Activated CD4-positive, alpha-beta T cell treated with anti-CD3 and anti-CD28 coated beads, Interleukin-2, amount 50 U/mL, for 1 hour (primary cell): ENCODE measurements around the gene TIMELESS.
"Not testable (repeated sequence)": the region's sequence is repeated elsewhere in the genome, so short reads cannot be mapped to it uniquely, and the experiment has no call there.

Experiments
- DNase-seq: peaks from one replicate; pipeline ENCODE4 v3.0.0-alpha.2; 2020

The TIMELESS gene

DNA sequence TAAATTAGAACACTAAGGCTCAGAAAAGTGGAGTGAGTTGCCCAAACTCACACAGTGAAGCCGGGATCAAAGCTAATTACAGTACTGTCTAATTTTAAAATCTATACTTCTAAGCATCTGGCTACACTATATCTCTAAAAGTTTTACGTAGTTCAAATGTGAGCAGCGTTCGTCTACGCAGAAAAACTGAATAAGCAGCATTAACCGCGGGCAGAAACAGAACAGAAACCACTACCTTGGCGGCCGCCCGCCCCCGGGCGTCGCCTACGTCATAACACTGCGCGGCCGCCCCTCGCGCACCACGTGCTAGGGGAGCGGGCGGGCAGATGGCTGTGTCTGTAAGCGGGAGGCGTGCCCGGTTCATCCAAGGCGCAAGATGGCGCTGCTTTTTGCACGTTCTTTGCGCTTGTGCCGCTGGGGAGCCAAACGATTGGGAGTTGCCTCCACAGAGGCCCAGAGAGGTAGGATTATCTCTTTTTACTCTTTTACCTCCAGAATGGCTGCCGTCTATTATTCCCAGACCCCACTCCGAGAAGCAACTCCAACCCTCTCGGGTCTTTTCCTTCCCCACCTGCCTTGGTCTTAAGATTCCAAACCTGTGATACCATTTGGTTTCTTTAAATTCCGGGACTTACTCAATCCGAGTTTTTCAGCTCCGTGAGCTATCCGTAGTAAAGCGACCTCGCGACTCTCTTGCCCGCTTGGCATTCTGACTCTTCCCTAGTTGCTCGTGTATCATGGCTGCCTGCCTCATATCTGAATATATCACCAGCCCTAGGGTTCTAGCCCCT is 19.2 kb upstream of the TIMELESS start, which contains the start of gene SPRYD4:
TSS of gene SPRYD4 (plus strand) at position 363 of the 791 bp plus-strand sequence. CDS start at position 377, 14 bp downstream.
- DNase-seq: peak; percentile 92

DNA sequence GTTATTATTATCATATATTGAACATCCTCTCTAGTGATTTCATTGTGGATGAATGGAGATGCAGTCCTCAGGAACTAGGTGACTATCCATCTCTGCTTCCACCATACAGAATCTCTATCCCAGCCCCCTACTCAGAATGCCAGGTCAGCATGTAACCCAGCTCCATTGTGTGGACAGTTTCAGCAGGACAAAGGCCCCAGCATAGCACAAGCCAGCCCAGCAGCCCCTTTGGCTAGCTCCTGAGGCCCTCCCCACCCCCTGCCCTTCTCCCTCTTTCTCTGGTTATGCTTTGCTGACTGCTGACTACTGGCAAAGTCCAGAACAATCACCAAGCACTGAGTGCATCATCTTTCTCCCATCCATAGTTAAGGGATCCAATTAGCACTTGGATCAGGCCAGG is 13.3 kb upstream of the TIMELESS start:
- DNase-seq: no peak

DNA sequence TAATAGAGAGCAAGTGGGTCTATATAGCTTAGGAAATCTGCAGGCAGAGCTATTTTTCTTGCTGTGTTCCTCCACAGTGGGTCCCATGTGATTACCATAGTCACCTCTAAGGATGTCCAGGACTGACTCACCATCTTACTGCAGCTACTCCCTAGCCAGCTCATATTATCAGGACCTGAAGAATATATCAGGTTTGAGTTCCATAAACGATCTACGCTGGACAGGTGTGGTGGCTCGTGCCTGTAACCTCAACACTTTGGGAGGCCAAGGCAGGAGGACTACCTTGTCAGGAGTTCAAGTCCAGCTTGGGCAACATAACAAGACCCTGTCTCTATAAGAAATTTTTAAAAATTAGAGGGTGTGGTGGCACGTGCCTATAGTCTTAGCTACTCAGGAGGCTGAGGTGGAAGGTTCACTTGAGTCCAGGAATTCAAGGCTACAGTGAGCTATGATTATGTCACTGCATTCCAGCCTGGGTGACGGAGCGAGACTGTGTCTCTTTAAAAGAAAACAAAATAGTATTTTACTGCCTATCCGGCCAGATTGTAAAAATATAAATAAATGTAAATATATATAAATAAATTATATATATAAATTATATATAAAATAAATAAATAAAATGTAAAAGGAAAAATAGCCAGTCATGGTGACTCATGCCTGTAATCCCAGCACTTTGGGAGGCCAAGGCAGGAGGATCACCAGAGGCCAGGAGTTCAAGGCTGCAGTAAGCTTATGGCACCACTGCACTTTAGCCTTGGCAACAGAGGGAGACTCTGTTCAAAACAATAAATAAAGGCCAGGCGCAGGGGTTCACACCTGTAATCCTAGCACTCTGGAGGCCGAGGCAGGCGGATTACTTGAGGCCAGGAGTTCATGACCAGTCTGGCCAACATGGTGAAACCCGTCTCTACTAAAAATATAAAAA is 12.3 kb upstream of the TIMELESS start:
- no peak for DNase-seq

DNA sequence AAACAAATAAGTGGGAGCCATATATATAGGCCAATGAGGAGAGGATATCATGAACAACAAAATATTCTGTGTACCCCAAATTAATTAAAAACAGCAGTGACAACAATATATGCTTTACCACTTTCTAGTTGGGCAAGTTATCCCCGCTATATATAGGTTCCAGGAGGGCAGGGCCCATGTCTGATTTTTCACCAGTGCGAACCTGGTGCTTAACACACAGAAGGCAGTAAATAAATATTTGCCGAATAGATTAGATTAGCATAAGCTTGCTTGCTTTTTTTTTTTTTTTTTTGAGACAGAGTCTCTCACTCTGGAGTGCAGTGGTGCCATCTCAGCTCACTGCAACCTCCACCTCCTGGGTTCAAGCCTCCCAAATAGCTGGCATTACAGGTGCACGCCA is 8.6 kb upstream of the TIMELESS start:
- no peak for DNase-seq

DNA sequence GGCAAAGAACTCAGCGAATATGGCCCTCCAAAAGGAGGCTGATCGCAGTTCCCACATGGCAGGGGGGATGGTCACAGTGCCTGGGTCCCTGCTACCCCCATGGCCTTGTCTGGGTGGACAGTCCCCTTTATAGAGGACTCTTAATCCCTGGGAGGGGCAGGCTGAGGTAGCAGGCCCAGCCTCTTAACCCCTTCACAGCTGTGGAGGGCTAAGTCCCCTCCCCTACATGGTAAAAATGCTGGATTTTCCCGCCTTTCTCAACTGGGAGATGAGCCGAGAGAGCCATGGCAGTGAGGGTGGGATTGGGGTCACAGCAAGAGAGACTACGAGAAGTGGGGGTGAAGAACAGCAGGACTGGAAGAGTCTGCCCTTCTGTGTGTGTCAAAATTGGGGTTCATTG is 5.3 kb upstream of the TIMELESS start, which contains the start of gene MIP:
TSS of gene MIP (minus strand) at position 101 of the 400 bp plus-strand sequence. CDS start at position 57, 44 bp downstream.
- no peak for DNase-seq

DNA sequence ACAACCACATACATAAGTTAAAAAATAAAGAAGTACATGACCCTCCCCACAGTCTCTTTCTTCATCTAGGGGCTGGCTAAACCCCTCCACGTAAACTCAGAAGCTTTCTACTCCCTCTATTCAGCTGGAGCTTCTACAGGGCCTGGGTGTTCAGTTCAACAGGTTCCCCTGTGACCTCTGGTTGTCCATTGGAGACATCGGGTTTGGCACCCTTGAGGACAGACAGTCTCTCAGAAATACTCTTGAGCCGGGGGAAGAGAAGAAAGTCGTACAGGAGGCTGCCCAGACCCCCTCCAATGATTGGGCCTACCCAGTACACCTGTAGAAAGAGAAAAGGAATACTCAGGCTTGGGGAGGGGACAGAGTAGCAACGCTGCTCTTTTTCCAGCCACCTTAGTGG is 1.9 kb upstream of the TIMELESS start:
- DNase-seq: no peak

DNA sequence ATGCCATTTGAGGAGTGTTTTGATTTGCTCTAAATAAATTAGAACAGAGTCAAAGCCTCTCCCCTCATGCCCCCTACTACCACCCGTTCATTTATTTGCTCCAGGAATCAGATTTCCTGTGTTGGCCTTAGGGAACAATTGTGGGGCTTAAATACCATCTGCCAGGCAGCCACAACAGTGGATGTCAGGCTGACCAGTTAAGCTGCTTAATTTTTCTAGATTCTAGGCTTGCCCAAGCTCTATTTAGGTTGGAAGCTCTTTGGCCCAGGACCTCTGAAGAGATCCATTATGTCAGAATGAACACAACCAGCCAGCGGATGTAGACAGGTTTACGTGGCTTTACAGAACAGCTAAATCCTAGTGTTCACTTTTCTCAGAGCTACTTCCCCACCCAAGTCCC is 1.0 kb upstream of the TIMELESS start:
- DNase-seq: no peak

DNA sequence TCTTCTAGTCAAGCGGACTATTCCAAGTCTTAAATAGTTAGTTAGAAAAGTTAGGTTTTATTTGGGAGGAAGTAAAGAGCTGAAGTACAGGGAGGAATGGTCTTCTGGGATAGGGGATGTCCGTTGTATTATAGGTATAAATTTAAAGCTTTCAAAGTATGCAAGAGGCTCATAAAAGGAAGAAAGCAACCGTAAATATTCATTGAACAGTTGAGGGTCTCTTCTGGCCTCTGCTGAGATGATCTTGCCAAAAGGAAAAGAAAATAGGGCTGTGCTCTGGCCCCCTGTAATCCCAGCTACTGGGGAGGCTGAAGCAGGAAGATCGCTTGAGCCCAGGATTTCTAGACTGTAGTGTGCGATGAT is 377 bp upstream of the TIMELESS start:
- DNase-seq: no peak

DNA sequence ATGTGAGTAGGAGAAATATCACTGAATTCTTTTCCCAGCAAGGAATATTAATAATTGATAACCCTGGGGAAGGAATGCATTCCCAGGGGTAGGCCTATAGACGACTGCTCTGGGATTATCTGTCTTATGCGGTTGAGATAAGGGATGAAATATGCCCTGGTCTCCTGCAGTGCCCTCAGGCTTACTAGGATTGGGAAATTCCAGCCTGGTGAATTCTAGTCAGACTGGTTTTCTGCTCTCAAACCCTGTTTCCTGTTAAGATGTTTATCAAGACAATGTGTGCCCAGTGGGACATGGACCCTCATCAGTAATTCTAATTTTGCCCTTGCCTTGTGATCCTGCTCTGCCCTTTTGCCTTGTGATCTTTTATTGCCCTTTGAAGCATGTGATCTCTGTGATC is 6.0 kb downstream of the TIMELESS start:
- not testable (repeated sequence) for DNase-seq

DNA sequence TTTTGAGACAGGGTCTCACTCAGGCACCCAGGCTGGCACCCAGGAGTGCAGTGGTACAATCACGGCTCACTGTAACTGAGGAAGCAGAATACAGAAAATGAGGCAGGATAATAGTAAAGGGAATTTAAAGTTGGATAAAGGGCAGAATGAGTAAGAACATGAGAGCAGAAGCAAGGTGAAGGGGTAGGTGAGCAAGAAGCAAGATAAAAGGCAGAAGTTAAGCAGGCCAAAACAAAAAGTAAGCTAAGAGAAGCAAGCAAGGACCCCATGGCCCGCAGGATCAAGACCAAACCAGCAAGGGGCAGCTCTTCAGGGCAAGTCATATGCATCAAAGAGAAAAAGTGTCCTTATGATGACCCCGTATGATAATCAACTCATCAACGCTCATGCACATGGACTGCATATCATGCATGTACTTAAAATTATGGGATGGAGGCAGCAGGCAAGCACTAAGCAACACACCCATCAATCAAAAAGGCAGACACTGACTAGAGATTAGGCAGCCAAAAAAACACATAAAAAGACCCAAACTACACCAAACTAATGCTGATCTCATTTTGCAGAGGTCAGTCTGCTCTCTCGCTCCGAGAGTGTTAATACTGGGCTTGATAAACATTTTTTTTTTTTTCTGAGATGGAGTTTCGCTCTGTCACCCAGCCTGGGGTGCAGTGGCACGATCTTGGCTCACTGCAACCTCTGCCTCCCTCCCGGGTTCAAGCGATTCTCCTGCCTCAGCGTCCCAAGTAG is 11.6 kb downstream of the TIMELESS start:
- DNase-seq: no peak

DNA sequence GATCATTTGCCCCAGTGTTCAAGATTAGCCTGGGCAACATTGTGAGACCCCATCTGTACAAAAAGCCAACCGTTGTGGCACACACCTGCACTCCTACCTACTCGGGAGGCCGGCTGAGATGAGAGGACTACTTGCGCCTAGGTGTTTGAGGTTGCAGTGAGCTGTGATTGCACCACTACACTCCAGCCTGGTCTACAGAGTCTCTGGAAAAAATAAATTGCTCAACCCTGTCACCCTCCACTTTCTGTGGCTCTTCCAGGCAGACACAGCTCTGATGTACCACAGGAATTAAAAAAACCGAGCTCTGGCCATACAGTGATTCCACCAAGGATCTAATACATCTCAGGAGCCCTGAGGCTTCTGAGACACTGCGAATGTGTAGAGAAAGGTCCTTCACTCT is 14.4 kb downstream of the TIMELESS start:
- DNase-seq: no peak

DNA sequence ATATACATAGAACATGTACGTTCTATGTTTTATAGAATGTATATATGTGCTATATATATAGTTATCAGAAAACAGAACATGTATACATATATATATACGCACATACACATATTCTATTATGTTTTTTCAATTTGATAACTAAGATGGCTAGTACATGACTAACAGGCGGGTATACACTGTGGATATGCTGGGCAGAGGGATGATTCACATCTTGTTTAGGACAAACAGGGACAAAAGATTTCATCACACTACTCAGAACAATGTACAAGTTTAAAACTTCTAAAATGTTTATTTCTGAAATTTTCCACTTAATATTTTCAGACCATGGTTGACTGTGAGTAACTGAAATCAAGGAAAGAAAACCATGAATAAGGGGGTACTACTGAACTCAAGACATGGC is 17.4 kb downstream of the TIMELESS start:
- DNase-seq: no peak

DNA sequence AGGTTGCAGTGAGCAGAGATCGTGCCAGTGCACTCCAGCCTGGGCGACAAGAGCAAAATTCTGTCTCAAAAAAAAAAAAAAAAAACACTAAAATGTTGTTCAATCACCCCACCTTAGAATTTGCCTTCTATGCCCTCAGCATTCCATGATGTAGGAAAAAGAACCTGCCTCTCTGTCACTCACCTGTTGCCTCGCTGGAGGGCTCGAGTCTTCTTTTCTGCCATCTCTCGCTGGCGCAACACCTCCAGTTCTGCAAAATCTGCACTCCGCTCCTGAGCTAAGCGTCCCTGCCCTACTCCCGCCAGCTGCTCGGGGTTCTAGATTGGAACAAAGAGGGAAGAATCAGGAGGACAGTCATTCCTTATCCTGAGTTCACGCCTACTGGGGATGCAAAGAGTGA is 17.9 kb downstream of the TIMELESS start:
- no peak for DNase-seq

DNA sequence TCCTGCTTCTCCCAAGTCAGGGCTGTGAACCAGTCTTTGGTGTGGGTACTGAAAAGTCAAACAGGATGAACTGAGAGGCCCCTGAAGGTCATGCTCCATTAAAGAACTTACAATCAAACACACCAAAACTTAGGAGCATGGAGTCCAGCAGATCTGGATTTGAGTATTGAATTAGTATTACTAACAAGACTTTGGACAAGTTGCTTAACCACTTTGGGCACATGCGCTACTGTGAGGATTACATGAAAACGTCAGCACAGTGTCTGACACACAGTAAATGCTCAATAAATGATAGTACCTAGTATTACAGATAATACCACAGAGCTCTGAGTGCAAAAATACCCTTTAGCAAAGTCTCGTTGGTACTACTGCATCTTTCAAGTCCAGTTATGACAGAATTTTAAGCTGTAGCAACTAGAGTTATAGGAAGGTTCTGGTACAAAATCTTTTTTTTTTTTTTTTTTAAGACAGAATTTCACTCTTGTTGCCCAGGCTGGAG is 23.2 kb downstream of the TIMELESS start:
- DNase-seq: no peak

DNA sequence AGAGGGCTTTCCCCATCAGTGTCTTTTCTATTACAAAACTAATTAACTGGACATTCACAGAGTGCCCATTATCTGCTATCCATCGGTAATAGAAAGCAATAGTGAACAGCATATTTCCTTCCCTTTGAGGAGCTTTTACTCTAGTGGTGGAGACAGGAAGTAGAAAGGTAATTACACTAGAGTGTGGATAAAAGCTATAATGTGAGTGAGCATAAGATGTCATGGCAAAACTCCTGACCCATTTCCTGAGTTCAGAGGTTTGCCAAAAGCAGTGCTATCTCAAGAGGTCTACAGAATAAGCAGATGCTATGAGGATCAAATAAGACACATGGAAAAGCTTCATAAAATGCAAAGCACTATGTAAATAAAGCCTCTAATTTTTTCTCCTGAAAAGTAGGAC is 24.0 kb downstream of the TIMELESS start:
- no peak for DNase-seq

DNA sequence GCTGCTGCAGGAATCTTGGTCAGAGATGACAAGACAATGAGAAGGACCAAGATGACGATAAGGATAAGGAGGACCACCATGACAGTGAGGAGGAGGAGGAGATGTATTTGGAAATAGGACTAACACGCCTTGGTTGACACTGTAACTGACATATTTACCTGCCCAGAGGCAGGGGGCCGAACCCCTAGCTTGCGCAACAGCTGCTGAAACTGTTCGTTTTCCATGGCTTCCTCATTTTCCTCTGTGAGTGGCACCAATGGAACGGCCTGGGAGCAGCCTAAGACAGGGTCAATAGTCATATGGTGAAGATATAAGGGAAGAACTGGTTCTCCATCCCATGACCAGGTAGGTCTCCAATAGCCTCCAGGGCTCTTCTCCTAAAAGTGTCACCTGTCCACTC is 28.8 kb downstream of the TIMELESS start:
- DNase-seq: no peak

DNA sequence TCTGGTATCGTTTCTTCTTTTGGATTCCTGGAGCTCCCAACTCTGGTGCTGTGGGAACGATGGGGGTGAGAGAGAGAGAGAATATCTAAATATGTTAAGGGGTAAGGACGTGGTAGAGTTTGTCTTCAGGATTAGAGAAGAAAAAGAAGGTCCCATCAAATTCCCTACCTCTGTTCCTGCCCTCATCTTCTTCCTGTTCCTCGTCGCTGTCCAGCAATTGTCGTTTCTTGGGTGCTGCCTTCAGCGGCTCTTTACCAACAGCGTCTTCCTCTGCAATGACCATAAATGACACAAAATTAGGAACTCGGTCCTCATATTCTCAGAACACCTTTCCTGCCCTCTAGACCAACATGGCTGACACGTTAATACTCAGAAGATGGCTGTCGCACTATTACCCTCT is 31.5 kb downstream of the TIMELESS start:
- DNase-seq: no peak

DNA sequence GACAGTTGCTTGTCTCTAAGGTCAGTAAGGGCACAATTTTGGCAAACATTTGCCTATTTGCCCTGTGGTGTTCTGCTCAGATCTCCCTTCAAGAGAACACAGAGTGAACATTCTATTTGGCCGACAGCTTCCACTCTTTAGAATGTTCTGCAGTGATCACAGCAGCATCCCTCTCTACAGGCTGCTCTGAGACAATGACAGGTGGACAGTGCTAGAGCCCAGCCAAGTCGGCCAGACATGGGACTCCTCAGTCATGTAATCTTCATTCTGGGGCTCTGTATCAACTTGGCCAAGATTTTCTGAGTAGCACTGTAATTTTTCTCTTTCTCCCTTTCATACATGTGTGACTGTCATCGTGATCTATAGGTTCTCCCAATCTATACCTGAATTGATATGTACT is 34.8 kb downstream of the TIMELESS start:
- no peak for DNase-seq

DNA sequence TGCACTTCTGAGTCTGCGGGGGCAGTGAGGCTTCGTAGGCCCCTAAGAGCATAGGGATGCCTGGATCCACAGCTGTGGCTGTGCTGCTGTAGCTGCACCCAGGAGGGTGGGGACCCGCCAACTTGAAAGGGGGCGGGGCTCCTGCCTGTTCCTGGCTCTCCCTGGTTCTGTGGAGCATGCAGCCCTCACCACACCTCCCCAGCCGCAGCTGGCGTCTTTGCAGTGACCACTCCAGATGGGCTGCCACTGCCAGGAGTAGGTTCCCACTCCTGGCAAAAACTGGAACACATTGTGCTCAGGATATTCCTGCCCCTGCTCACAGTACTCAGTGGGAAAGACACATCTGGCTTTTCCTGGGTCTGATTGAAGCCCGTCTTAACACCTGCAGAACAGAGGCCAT is 35.8 kb downstream of the TIMELESS start:
- DNase-seq: no peak

DNA sequence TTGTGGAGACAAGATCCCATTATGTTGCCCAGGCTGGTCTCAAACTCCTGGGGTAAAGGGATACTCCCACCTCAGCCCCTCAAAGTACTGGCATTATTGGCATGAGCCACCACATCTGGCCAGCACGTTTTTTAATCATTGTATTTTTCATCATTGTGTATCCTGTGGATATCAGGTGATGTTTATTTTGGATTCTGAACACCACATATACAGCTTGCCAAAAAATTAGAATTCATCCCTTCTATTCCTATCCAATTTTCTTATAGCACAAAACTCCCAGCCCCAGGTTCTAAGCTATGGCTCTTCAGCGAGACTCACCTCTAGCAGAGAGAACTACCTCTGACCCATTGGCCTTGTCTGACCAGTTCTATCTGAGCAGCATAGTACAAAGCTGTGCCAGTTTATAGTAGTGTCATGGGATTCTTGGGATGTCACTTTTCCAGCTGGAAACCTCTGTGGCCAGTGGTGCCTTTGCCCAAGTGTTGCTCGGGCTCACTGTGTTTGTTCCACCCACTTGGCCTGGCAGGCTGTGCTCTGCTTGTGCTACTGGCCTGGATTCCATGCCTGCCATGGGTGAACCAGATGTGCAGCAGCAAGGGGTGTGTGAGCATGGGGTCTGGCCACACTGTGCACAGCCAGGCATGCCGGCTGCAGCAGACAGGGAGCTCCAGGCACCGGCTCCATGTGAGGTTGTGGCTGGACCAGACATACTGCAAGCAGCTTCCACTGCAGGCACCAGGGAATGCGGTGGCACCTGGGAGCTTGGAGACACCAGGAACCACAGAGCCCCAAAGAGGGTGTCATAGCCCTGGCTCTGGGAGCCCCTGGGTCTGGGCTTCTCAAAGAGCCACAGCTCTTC is 37.2 kb downstream of the TIMELESS start:
- no peak for DNase-seq

DNA sequence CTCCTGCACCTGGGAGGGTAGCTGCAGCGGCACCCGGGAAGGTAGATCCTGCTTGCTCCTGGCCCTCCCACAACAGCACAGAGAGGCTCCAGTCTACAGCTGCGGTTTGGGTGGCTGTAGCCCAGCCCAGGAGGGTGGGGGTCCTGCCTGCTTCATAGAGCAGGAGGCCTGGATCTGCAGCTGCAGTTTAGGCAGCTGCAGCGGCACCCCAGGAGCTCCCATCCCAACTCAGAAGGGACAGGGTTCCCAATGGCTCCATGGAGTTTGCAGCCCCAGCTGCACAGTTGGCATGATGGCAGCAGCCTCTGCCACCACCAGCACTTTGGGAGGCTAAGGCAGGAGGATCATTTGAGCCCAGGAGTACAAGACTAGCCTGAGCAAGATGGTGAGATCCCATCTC is 38.5 kb downstream of the TIMELESS start:
- no peak for DNase-seq

DNA sequence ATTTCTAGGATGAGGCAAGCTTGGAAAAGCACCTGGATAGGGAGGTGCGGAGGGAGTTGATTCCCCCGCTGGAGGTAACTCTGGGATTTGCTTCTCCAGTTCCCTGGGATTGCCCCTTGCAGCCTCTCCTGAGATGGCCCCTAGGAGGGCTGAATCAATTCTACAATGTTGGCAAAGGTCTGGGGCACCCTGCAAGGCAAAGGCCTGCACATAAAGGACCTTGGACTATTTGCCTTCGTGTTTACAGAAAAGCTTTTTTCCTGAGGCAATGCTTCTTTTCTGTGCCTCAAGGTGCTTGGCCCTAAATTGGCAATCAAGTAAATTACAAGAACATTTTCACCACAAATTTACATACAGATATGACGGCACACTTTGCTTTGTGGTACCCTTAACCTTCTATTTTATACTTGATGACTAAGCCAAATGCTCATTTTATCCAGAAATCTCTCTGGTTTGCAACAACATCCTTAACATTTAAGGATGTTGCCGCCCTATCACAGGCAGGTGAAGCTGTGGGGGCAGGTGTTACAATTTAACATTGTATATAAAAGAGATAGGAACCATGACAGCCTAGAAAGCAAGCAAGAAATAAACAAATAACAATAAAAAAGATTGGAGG is 40.3 kb downstream of the TIMELESS start:
- no peak for DNase-seq
